Nephron progenitor cell (in vitro differentiated cells): ENCODE results near the gene REXO1.
"Not testable (repeated sequence)": the region's sequence is repeated elsewhere in the genome, so short reads cannot be mapped to it uniquely, and the experiment has no call there.

Experiments used
- DNase-seq: peaks from one replicate; pipeline ENCODE4 v3.0.0; 2021
- H3K27ac Mint-ChIP-seq: 2 replicates; pipeline ENCODE4 v1.8.0; 2021; ENCODE audit warnings: mild to moderate bottlenecking, moderate library complexity, mixed read lengths
- H3K27me3 Mint-ChIP-seq: 2 replicates; pipeline ENCODE4 v1.8.0; 2021; ENCODE audit warnings: mild to moderate bottlenecking, low read depth, mixed read lengths; ENCODE audit not compliant: poor library complexity
- H3K36me3 Mint-ChIP-seq: 2 replicates; pipeline ENCODE4 v1.8.0; 2021; ENCODE audit warnings: low read depth, mixed read lengths
- H3K4me1 Mint-ChIP-seq: 2 replicates; pipeline ENCODE4 v1.8.0; 2021; ENCODE audit warnings: mixed read lengths
- H3K4me3 Mint-ChIP-seq: 2 replicates; pipeline ENCODE4 v1.8.0; 2021; ENCODE audit warnings: mild to moderate bottlenecking, moderate library complexity, mixed read lengths
- H3K9me3 Mint-ChIP-seq: 2 replicates; pipeline ENCODE4 v1.8.0; 2021; ENCODE audit warnings: mild to moderate bottlenecking, moderate library complexity, mixed read lengths
- CTCF ChIP-seq: fragments of 200-600 bp; sonication (generic); IDR thresholded peaks from 2 replicates; pipeline ENCODE4 v1.5.0; 2021; ENCODE audit warnings: antibody characterized with exemption

REXO1 gene

DNA sequence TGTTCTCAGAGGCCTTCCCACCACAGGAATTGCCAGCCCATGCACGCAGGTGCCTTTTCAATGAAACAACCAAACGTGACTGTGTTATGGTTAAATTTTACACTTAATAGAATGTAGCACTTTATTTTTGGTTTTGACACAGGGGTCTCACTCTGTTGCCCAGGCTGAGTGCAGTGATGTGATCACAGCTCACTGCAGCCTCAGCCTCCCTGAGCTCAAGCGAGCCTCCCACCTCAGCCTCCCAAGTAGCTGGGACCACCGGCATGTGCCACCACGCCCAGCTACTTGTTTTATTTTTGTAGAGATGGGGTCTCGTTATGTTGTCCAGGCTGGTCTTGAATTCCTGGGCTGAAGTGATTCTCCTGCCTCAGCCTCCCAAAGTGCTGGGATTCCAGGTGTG is 43.4 kb downstream of the REXO1 start:
- peaks cover 16% of the 10 kb centered on the region for H3K4me1 Mint-ChIP-seq
- H3K4me3 Mint-ChIP-seq = no peak overlapping the region
- H3K27ac Mint-ChIP-seq = no peak overlapping the region
- no peak for DNase-seq
- TF ChIP-seq CTCF = no peak
- H3K9me3 Mint-ChIP-seq = no peaks in the 10 kb centered on the region
- H3K27me3 Mint-ChIP-seq = peaks cover 16% of the 10 kb centered on the region
- H3K36me3 Mint-ChIP-seq = peaks cover 4% of the 10 kb centered on the region

GRCh38 chr19:1799695-1800342 is 48.5 kb downstream of the REXO1 start:
- Mint-ChIP-seq H3K36me3 (peaks cover 5% of the 10 kb centered on the region), H3K27me3 (peaks cover 21% of the 10 kb centered on the region), H3K4me3 (no peak overlapping the region), H3K27ac (no peak overlapping the region), H3K9me3 (no peaks in the 10 kb centered on the region), H3K4me1 (peaks cover 8% of the 10 kb centered on the region)
- no peak for DNase-seq
- TF ChIP-seq CTCF = no peak

- not testable (repeated sequence) for H3K4me1 Mint-ChIP-seq, DNase-seq, H3K9me3 Mint-ChIP-seq, H3K4me3 Mint-ChIP-seq, H3K27ac Mint-ChIP-seq, H3K36me3 Mint-ChIP-seq
- H3K27me3 Mint-ChIP-seq = peaks cover 31% of the 10 kb centered on the region
Observed at GRCh38 chr19:1797313-1797712, 51.0 kb downstream of the REXO1 start.

GRCh38 chr19:1796395-1797142 is 51.7 kb downstream of the REXO1 start:
- no peak for DNase-seq
- no peak overlapping the region for H3K27ac Mint-ChIP-seq
- H3K36me3 Mint-ChIP-seq = peaks cover 5% of the 10 kb centered on the region

GRCh38 chr19:1794424-1795172 is 53.7 kb downstream of the REXO1 start:
- H3K4me1 Mint-ChIP-seq = peaks cover 4% of the 10 kb centered on the region
- H3K9me3 Mint-ChIP-seq = no peaks in the 10 kb centered on the region
- H3K4me3 Mint-ChIP-seq = no peak overlapping the region
- H3K27ac Mint-ChIP-seq = no peak overlapping the region
- peaks cover 45% of the 10 kb centered on the region for H3K27me3 Mint-ChIP-seq
- no peak for DNase-seq
- no peaks in the 10 kb centered on the region for H3K36me3 Mint-ChIP-seq
- TF ChIP-seq CTCF = no peak

More at GRCh38 chr19:1796395-1797142, 51.7 kb downstream of the REXO1 start:
- no peaks in the 10 kb centered on the region for H3K9me3 Mint-ChIP-seq
- peaks cover 8% of the 10 kb centered on the region for H3K4me1 Mint-ChIP-seq
- no peak overlapping the region for H3K4me3 Mint-ChIP-seq
- H3K27me3 Mint-ChIP-seq = peaks cover 38% of the 10 kb centered on the region
- TF ChIP-seq CTCF = no peak

GRCh38 chr19:1791879-1792278 is 56.4 kb downstream of the REXO1 start:
- no peaks in the 10 kb centered on the region for H3K9me3 Mint-ChIP-seq
- H3K4me3 Mint-ChIP-seq = no peak overlapping the region
- H3K27me3 Mint-ChIP-seq = peaks cover 64% of the 10 kb centered on the region
- no peak overlapping the region for H3K27ac Mint-ChIP-seq
- TF ChIP-seq CTCF = no peak
- H3K4me1 Mint-ChIP-seq = peaks cover 4% of the 10 kb centered on the region
- no peaks in the 10 kb centered on the region for H3K36me3 Mint-ChIP-seq
- DNase-seq = no peak
